GM23338 (cell line): ENCODE results near the gene NRROS. TPM values are rescaled to one million over a fixed set of nuclear protein-coding genes. Genes with fewer than 3 reads are reported as not detected.

ENCODE experiments used
- ATAC-seq: fragments of 200-7000 bp; cut with Tn5 transposase; 3 replicates; pipeline ENCODE4 v1.9.1; 2020
- DNase-seq: peaks from one replicate; pipeline ENCODE4 v3.0.0-alpha.2; 2015; ENCODE audit warnings: low spot score
- H2AFZ ChIP-seq: fragments of 200-600 bp; sonication (generic); 2 replicates; pipeline ENCODE4 v1.8.0; 2016; ENCODE audit warnings: antibody characterized with exemption, mild to moderate bottlenecking, moderate library complexity
- H3F3A ChIP-seq: fragments of 200-600 bp; sonication (generic); replicated peaks from 2 replicates; pipeline ENCODE4 v1.8.0; 2017; ENCODE audit warnings: antibody characterized with exemption, mixed run types, low read depth
- H3K27ac ChIP-seq: fragments of 200-600 bp; sonication (generic); 2 replicates; pipeline ENCODE4 v1.6.1; 2016; ENCODE audit warnings: low read depth
- H3K27me3 ChIP-seq: fragments of 200-600 bp; sonication (generic); 2 replicates; pipeline ENCODE4 v1.8.0; 2016; ENCODE audit warnings: mild to moderate bottlenecking, mixed run types, moderate library complexity; ENCODE audit not compliant: insufficient read depth
- H3K36me3 ChIP-seq: fragments of 200-600 bp; sonication (generic); 2 replicates; pipeline ENCODE4 v1.8.0; 2016; ENCODE audit warnings: mild to moderate bottlenecking; ENCODE audit not compliant: insufficient read depth
- H3K4me1 ChIP-seq: fragments of 200-600 bp; sonication (generic); 2 replicates; pipeline ENCODE4 v1.8.0; 2016; ENCODE audit warnings: mild to moderate bottlenecking, moderate library complexity; ENCODE audit not compliant: insufficient read depth
- H3K4me2 ChIP-seq: fragments of 200-600 bp; sonication (generic); 2 replicates; pipeline ENCODE4 v1.7.1; 2017; ENCODE audit warnings: mixed run types
- H3K4me3 ChIP-seq: fragments of 200-600 bp; sonication (generic); 2 replicates; pipeline ENCODE4 v1.6.1; 2016; ENCODE audit warnings: mixed run types
- H3K79me2 ChIP-seq: fragments of 200-600 bp; sonication (generic); replicated peaks from 2 replicates; pipeline ENCODE4 v1.8.0; 2017; ENCODE audit warnings: mild to moderate bottlenecking; ENCODE audit not compliant: insufficient read depth
- H3K9me2 ChIP-seq: fragments of 200-600 bp; sonication (generic); 2 replicates; pipeline ENCODE4 v1.8.0; 2017; ENCODE audit not compliant: insufficient read depth
- H4K20me1 ChIP-seq: fragments of 200-600 bp; sonication (generic); replicated peaks from 2 replicates; pipeline ENCODE4 v1.8.0; 2017; ENCODE audit warnings: mild to moderate bottlenecking; ENCODE audit not compliant: insufficient read depth
- H3K27ac Mint-ChIP-seq: 2 replicates; pipeline ENCODE4 v1.8.0; 2020; ENCODE audit warnings: inconsistent platforms, mild to moderate bottlenecking, moderate library complexity, mixed read lengths
- H3K27me3 Mint-ChIP-seq: 3 replicates; pipeline ENCODE4 v1.8.0; 2022; ENCODE audit warnings: low read depth, mild to moderate bottlenecking, moderate library complexity, mixed read lengths, inconsistent platforms; ENCODE audit not compliant: insufficient read depth, poor library complexity
- H3K36me3 Mint-ChIP-seq: 3 replicates; pipeline ENCODE4 v1.8.0; 2021; ENCODE audit warnings: low read depth, mild to moderate bottlenecking, inconsistent platforms, moderate library complexity, mixed read lengths
- H3K4me1 Mint-ChIP-seq: 3 replicates; pipeline ENCODE4 v1.8.0; 2020; ENCODE audit warnings: mild to moderate bottlenecking, inconsistent platforms, mixed read lengths
- H3K4me3 Mint-ChIP-seq: 3 replicates; pipeline ENCODE4 v1.8.0; 2021; ENCODE audit warnings: moderate library complexity, mild to moderate bottlenecking, inconsistent platforms, mixed read lengths
- H3K9me3 Mint-ChIP-seq: 3 replicates; pipeline ENCODE4 v1.8.0; 2020; ENCODE audit warnings: moderate library complexity, mild to moderate bottlenecking, inconsistent platforms, mixed read lengths
- CREB1 ChIP-seq: fragments of 250-450 bp; sonication (Bioruptor Pico); IDR thresholded peaks from 2 replicates; pipeline ENCODE4 v1.5.0; 2020; ENCODE audit warnings: low read depth, mild to moderate bottlenecking, moderate library complexity
- ETS1 ChIP-seq: IDR thresholded peaks from 2 replicates; pipeline ENCODE4 v1.6.1; 2016; ENCODE audit warnings: antibody characterized with exemption
- EZH2 ChIP-seq: fragments of 200-600 bp; sonication (generic); IDR thresholded peaks from one replicate; pipeline ENCODE4 v1.8.0; 2017; ENCODE audit warnings: antibody characterized with exemption, mild to moderate bottlenecking, low read depth; ENCODE audit not compliant: unreplicated experiment
- EZH2phosphoT487 ChIP-seq: fragments of 200-600 bp; sonication (generic); IDR thresholded peaks from one replicate; pipeline ENCODE4 v1.8.1; 2018; ENCODE audit warnings: antibody characterized with exemption; ENCODE audit not compliant: unreplicated experiment
- JUNB ChIP-seq: IDR thresholded peaks from one replicate; pipeline ENCODE4 v1.6.1; 2016; ENCODE audit warnings: antibody characterized with exemption; ENCODE audit not compliant: unreplicated experiment
- NANOG ChIP-seq: IDR thresholded peaks from 2 replicates; pipeline ENCODE4 v1.6.1; 2016; ENCODE audit warnings: antibody characterized with exemption, borderline replicate concordance
- POLR2AphosphoS5 ChIP-seq: IDR thresholded peaks from 2 replicates; pipeline ENCODE4 v1.6.1; 2016; ENCODE audit warnings: antibody characterized with exemption, low read depth
- REST ChIP-seq: IDR thresholded peaks from one replicate; pipeline ENCODE4 v1.6.1; 2018; ENCODE audit warnings: antibody characterized with exemption; ENCODE audit not compliant: unreplicated experiment
- STAT1 ChIP-seq: IDR thresholded peaks from one replicate; pipeline ENCODE4 v1.6.1; 2016; ENCODE audit warnings: antibody characterized with exemption; ENCODE audit not compliant: unreplicated experiment
- ZNF114 ChIP-seq: fragments of 250-450 bp; sonication (Bioruptor Pico); IDR thresholded peaks from 2 replicates; pipeline ENCODE4 v1.5.0; 2020; ENCODE audit warnings: mild to moderate bottlenecking, moderate library complexity
- ZNF331 ChIP-seq: fragments of 250-450 bp; sonication (Bioruptor Pico); IDR thresholded peaks from 2 replicates; pipeline ENCODE4 v1.5.0; 2020; ENCODE audit warnings: low read depth, mild to moderate bottlenecking, moderate library complexity
- ZNF462 ChIP-seq: fragments of 250-450 bp; sonication (Bioruptor Pico); IDR thresholded peaks from 2 replicates; pipeline ENCODE4 v1.5.0; 2020; ENCODE audit warnings: mild to moderate bottlenecking, moderate library complexity
- polyA plus RNA-seq: library from polyadenylated mRNA; unstranded; fragments of >200 nt; fragmentation: Nextera tagmentation; extraction: Ambion mirVana; gene quantifications from 2 replicates; pipeline ENCODE4 v1.2.1, GENCODE V29; 2016
- total RNA-seq: library from RNA; depleted of rRNA; stranded (reverse); fragments of >200 nt; shearing (Covaris generic); gene quantifications from 2 replicates; pipeline ENCODE4 v1.2.3, GENCODE V29; 2014
- TF ChIP-seq, protein P1 (sequence below), 2 experiments: fragments of 200-600 bp in 1 of 2; sonication (generic) in 1 of 2; conservative IDR thresholded peaks; 2 replicates each; pipeline versions ENCODE4 v1.5.1 to v1.6.1; 2016 to 2017; ENCODE audit warnings: antibody characterized with exemption in 2 of 2, low read depth in 2 of 2, mild to moderate bottlenecking in 2 of 2, moderate library complexity in 1 of 2

Gene NRROS
- total and polyA plus RNA-seq, 2 experiments from 2014 or later, result 2.3 to 8.5 TPM

DNA sequence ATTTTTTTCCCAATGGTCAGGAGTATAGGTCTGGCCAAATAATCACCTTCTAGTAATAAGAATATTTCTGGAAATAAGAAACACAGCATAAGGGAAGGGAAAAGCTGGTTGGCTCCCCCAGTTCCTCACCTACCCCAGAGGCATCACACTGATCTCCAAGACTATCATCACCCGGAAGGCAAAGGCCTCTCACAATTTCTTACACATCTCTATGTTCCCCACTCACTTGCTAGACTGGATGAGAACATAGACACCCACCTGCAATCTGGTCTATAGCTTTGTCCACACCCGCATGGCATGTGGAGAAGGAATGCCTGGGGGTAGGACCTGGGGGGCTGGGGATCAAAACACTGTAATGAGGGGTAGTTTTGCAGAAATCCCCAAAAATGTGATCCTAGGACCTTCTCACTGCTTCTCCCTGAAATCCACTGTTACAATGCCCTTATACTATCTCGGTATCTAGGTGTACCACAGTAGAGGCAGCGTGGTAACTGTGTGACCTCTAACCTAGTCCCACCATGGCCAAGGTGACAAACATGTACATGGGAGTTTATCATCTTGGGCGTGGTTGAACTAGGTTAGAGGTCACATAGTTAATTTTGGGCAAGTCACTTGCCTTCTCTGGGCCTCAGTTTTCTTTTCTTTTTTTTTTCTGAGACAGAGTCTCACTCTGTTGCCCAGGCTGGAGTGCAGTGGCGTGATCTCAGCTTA is 29.5 kb upstream of the NRROS start:
- ATAC-seq (peak; percentile 17; the same call in 2 of the 3 replicates), DNase-seq (no peak)
- Histone ChIP-seq H3K9me2 (no peaks in the 10 kb centered on the region), H3K79me2 (no peaks in the 10 kb centered on the region), H3K36me3 (no peaks in the 10 kb centered on the region), H3K27ac (no peak overlapping the region), H3F3A (no peaks in the 10 kb centered on the region), H2AFZ (0 out of 2 replicates have a peak overlapping the region, but pooled peaks have one; percentile 0), H4K20me1 (no peaks in the 10 kb centered on the region), H3K4me3 (no peak overlapping the region), H3K27me3 (no peaks in the 10 kb centered on the region), H3K4me1 (peaks cover 3% of the 10 kb centered on the region; the same call in 1 of the 2 replicates), H3K4me2 (no peak overlapping the region)
- Mint-ChIP-seq H3K9me3 (no peaks in the 10 kb centered on the region), H3K27ac (no peak overlapping the region), H3K36me3 (no peaks in the 10 kb centered on the region), H3K4me3 (no peak overlapping the region), H3K4me1 (peaks cover 16% of the 10 kb centered on the region), H3K27me3 (peaks cover 11% of the 10 kb centered on the region)
- no peak for TF ChIP-seq ZNF331 (CRISPR knock-in tag)
- no peak for TF ChIP-seq ZNF114 (CRISPR knock-in tag)
- no peak for TF ChIP-seq POLR2AphosphoS5
- TF ChIP-seq EZH2phosphoT487, result no peak
- no peak for TF ChIP-seq REST
- TF ChIP-seq ZNF462 (CRISPR knock-in tag), result no peak
- TF ChIP-seq, protein P1, sequence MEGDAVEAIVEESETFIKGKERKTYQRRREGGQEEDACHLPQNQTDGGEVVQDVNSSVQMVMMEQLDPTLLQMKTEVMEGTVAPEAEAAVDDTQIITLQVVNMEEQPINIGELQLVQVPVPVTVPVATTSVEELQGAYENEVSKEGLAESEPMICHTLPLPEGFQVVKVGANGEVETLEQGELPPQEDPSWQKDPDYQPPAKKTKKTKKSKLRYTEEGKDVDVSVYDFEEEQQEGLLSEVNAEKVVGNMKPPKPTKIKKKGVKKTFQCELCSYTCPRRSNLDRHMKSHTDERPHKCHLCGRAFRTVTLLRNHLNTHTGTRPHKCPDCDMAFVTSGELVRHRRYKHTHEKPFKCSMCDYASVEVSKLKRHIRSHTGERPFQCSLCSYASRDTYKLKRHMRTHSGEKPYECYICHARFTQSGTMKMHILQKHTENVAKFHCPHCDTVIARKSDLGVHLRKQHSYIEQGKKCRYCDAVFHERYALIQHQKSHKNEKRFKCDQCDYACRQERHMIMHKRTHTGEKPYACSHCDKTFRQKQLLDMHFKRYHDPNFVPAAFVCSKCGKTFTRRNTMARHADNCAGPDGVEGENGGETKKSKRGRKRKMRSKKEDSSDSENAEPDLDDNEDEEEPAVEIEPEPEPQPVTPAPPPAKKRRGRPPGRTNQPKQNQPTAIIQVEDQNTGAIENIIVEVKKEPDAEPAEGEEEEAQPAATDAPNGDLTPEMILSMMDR (conservative IDR thresholded peaks at IDR 0.05; ENCODE audit: low read depth in 2 of 2), result no peak
- no peak for TF ChIP-seq NANOG
- TF ChIP-seq STAT1, result no peak
- TF ChIP-seq JUNB, result no peak
- TF ChIP-seq CREB1 (CRISPR knock-in tag), result no peak
- no peak for TF ChIP-seq ETS1
- no peak for TF ChIP-seq EZH2
